Mesendoderm (in vitro differentiated cells): ENCODE data around the gene ALMS1.

ENCODE experiments used
- DNase-seq: peaks from one replicate; pipeline ENCODE4 v3.0.0; 2013
- H2AK5ac ChIP-seq: 2 replicates; pipeline ENCODE4 v1.6.1; 2013; ENCODE audit warnings: low read length, inconsistent platforms
- H2BK120ac ChIP-seq: 2 replicates; pipeline ENCODE4 v1.6.1; 2013; ENCODE audit warnings: low read depth, mild to moderate bottlenecking, low read length, moderate library complexity, mixed read lengths
- H2BK15ac ChIP-seq: replicated peaks from 2 replicates; pipeline ENCODE4 v1.6.1; 2013; ENCODE audit warnings: low read depth, mild to moderate bottlenecking, moderate library complexity
- H2BK5ac ChIP-seq: 2 replicates; pipeline ENCODE4 v1.6.1; 2013; ENCODE audit warnings: low read length, inconsistent platforms
- H3K18ac ChIP-seq: 2 replicates; pipeline ENCODE4 v1.6.1; 2013; ENCODE audit warnings: mild to moderate bottlenecking, low read length, mixed read lengths
- H3K23ac ChIP-seq: one replicate; pipeline ENCODE4 v1.6.1; 2013; ENCODE audit warnings: low read length
- H3K27ac ChIP-seq: 2 replicates; pipeline ENCODE4 v1.5.1; 2013; ENCODE audit warnings: low read depth, mild to moderate bottlenecking, inconsistent platforms, low read length, moderate library complexity
- H3K27me3 ChIP-seq: 2 replicates; pipeline ENCODE4 v1.6.1; 2013; ENCODE audit warnings: low read length, control low read depth, mild to moderate bottlenecking, inconsistent platforms; ENCODE audit not compliant: insufficient read depth, poor library complexity
- H3K36me3 ChIP-seq: 2 replicates; pipeline ENCODE4 v1.6.1; 2013; ENCODE audit warnings: low read length, inconsistent platforms; ENCODE audit not compliant: control insufficient read depth, insufficient read depth
- H3K4ac ChIP-seq: one replicate; pipeline ENCODE4 v1.6.1; 2013; ENCODE audit warnings: low read depth, mild to moderate bottlenecking, low read length, moderate library complexity
- H3K4me1 ChIP-seq: 2 replicates; pipeline ENCODE4 v1.6.1; 2013; ENCODE audit warnings: low read depth, low read length, inconsistent platforms; ENCODE audit not compliant: control insufficient read depth
- H3K4me2 ChIP-seq: 2 replicates; pipeline ENCODE4 v1.6.1; 2013; ENCODE audit warnings: low read length
- H3K4me3 ChIP-seq: 2 replicates; pipeline ENCODE4 v1.5.1; 2013; ENCODE audit warnings: mild to moderate bottlenecking, low read length
- H3K56ac ChIP-seq: one replicate; pipeline ENCODE4 v1.6.1; 2013; ENCODE audit warnings: low read length
- H3K79me1 ChIP-seq: 2 replicates; pipeline ENCODE4 v1.6.1; 2013; ENCODE audit warnings: low read length, inconsistent platforms
- H3K79me2 ChIP-seq: 2 replicates; pipeline ENCODE4 v1.6.1; 2013; ENCODE audit warnings: mild to moderate bottlenecking, low read length; ENCODE audit not compliant: control insufficient read depth, insufficient read depth
- H3K9ac ChIP-seq: 2 replicates; pipeline ENCODE4 v1.6.1; 2013; ENCODE audit warnings: low read length, inconsistent platforms
- H4K5ac ChIP-seq: one replicate; pipeline ENCODE4 v1.6.1; 2013; ENCODE audit warnings: low read length
- H4K8ac ChIP-seq: one replicate; pipeline ENCODE4 v1.6.1; 2013; ENCODE audit warnings: low read depth, mild to moderate bottlenecking, control low read depth, low read length, moderate library complexity
- WGBS: extraction: QIAGEN DNeasy Blood & Tissue Kit; methylation state at CpG from one replicate; pipeline ENCODE4 v1.1.7; 2013; ENCODE audit warnings: low lambda C conversion rate, missing lambda C conversion rate; ENCODE audit not compliant: insufficient coverage; ENCODE audit errors: extremely low coverage; 5-methylcytosine and 5-hydroxymethylcytosine counted together

The ALMS1 gene

DNA sequence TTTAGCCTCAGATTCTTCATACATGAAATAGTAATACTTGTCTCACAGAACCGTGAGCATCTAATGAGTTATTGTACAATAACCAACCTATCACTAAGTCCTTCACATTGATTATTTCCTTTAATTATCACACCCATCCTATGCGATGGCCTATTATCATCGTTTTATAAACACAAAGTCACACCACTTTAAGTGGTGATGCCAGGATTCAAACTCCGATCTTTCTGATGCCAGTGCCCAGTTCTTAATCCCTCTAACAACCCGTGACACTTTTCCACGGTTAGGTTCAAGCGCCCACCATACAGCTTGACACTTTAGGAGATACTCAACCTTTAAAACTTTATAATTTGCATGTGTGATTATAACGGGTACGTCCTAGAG lies 523 bp upstream of the ALMS1 start:
- peak overlapping the region; percentile 72 for H3K9ac ChIP-seq
- peaks cover 24% of the 10 kb centered on the region for H3K79me2 ChIP-seq
- peak overlapping the region; percentile 83 for H3K56ac ChIP-seq
- H3K36me3 ChIP-seq: no peaks in the 10 kb centered on the region
- H4K5ac ChIP-seq: no peak overlapping the region
- WGBS: no CpG with 5 or more reads among the region's 9 CpGs
- no peak overlapping the region for H2AK5ac ChIP-seq
- peak overlapping the region; percentile 67 for H4K8ac ChIP-seq
- H3K4me3 ChIP-seq: peak overlapping the region; percentile 47
- H3K27me3 ChIP-seq: peaks cover 2% of the 10 kb centered on the region
- no peak overlapping the region for H3K18ac ChIP-seq
- no peak overlapping the region for H2BK15ac ChIP-seq
- no peak overlapping the region for H2BK120ac ChIP-seq
- H2BK5ac ChIP-seq: no peak overlapping the region
- H3K79me1 ChIP-seq: peaks cover 6% of the 10 kb centered on the region
- no peak overlapping the region for H3K27ac ChIP-seq
- no peak for DNase-seq
- no peak overlapping the region for H3K23ac ChIP-seq
- peaks cover 4% of the 10 kb centered on the region for H3K4me1 ChIP-seq
- H3K4me2 ChIP-seq: peak overlapping the region; percentile 66
- no peak overlapping the region for H3K4ac ChIP-seq

DNA sequence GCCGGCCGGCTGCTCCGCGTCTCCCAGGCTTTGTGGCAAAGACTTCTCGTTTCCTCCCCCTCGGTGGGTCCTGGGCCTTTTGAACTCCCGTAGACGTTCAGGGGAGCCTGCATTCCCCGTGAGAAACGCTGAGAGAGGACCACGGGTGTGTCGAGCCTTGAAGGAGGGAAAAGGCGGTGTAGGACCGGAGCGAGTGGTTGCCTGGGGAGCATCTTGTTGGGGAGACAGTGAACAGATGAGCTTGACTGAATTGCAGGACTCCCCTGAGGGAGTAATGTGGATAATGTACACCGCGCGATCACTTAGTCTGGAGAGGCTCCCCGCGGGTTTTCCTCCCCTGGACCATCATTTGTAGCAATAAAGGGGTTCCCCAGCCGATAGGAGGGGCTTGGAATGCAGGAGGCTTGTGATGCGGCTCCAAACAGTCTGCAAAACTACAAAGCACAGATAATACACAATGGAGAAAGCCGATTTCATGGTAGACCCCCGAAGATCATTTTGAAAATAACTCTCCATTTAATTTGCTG lies 769 bp downstream of the ALMS1 start:
- peak overlapping the region; percentile 24 for H3K18ac ChIP-seq
- H3K79me1 ChIP-seq: peaks cover 6% of the 10 kb centered on the region
- peak overlapping the region; percentile 15 for H3K4me2 ChIP-seq
- H3K36me3 ChIP-seq: no peaks in the 10 kb centered on the region
- DNase-seq: no peak
- H2BK5ac ChIP-seq: no peak overlapping the region
- no peak overlapping the region for H3K23ac ChIP-seq
- peak overlapping the region; percentile 64 for H3K27ac ChIP-seq
- H3K27me3 ChIP-seq: peaks cover 2% of the 10 kb centered on the region
- H4K5ac ChIP-seq: no peak overlapping the region
- H2BK120ac ChIP-seq: no peak overlapping the region
- H3K9ac ChIP-seq: peak overlapping the region; percentile 76
- WGBS: no CpG with 5 or more reads among the region's 24 CpGs
- H3K56ac ChIP-seq: peak overlapping the region; percentile 86
- peaks cover 30% of the 10 kb centered on the region for H3K79me2 ChIP-seq
- H3K4me1 ChIP-seq: peaks cover 4% of the 10 kb centered on the region
- H3K4me3 ChIP-seq: peak overlapping the region; percentile 62
- no peak overlapping the region for H2BK15ac ChIP-seq
- no peak overlapping the region for H2AK5ac ChIP-seq
- H4K8ac ChIP-seq: no peak overlapping the region
- H3K4ac ChIP-seq: no peak overlapping the region

DNA sequence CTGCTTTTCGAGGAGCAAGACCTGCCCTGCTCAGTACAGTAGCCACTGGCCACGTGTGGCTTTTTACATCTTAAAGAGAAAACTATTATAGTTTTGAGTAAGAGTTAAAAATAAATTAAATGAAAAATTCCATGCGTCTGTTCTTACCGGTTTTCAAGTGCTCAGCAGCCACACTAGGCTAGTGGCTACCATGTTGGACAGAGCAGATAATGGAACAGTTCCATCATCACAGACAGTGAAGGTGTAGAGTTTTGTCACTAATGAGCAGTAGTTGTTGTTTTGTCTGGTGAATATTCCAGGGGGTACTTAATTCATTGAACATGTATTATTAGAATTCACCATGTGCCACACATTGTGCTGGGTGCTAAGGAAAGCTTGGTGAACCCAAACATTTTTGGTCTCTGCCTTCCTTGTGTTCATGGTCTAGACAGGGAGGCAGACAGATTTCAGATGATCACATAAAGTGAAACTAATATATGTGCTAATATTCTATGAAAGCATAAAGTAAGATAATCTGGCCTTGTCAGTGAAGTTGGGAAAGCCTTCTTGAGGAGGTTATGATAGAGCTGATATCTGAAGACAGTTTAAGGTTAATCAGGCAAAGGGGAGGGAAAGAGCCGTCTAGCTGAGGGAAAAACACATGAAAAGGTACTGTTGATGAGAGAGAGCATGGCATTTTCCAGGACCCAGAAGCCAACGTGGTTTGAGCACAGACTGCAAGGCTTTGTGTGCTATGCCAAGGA lies 1.4 kb downstream of the ALMS1 start:
- H3K56ac ChIP-seq: peak overlapping the region; percentile 86
- no peak for DNase-seq
- peaks cover 4% of the 10 kb centered on the region for H3K4me1 ChIP-seq

DNA sequence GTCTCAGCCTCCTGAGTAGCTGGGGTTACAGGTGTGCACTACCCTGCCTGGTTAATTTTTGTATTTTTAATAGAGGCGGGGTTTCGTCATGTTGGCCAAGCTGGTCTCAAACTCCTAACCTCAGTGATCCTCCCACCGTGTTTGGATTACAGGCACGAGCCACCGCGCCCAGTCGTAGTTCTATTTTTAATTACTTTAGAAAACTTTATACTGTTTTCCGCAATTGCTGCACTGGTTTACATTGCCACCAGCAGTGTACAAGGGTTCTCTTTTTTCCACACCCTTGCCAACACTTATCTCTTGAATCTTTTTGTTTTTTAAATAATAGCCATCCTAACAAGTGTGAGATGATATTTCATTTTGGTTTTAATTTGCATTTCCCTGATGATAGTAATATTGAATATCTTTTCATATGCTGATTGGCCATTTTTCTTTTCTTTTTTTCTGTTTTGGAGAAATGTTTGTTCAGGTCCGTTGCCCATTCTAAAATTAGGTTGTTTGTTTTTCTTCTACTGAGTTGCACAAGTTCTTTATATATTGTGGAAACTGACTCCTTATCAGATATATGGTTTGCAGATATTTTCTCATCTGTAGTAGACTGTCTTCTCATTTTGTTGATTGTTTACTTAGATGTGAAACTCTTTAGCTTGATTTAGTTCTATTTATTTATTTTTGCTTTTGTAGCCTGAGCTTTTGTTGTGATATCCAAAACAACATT lies 16.9 kb downstream of the ALMS1 start:
- no peak overlapping the region for H2BK5ac ChIP-seq
- H2AK5ac ChIP-seq: no peak overlapping the region
- H2BK15ac ChIP-seq: no peak overlapping the region
- no peak overlapping the region for H3K18ac ChIP-seq
- no peak overlapping the region for H3K4me3 ChIP-seq
- no peak overlapping the region for H2BK120ac ChIP-seq
- no peak overlapping the region for H3K23ac ChIP-seq
- H3K27me3 ChIP-seq: no peaks in the 10 kb centered on the region
- DNase-seq: no peak
- H4K5ac ChIP-seq: no peak overlapping the region
- no peak overlapping the region for H3K27ac ChIP-seq
- no peak overlapping the region for H4K8ac ChIP-seq
- H3K56ac ChIP-seq: no peak overlapping the region
- no peak overlapping the region for H3K4me2 ChIP-seq
- WGBS: no CpG with 5 or more reads among the region's 9 CpGs
- H3K4ac ChIP-seq: no peak overlapping the region
- no peaks in the 10 kb centered on the region for H3K36me3 ChIP-seq
- H3K4me1 ChIP-seq: no peaks in the 10 kb centered on the region
- H3K79me2 ChIP-seq: peaks cover 4% of the 10 kb centered on the region
- peaks cover 12% of the 10 kb centered on the region for H3K79me1 ChIP-seq
- no peak overlapping the region for H3K9ac ChIP-seq

More for the DNA sequence above, 1.4 kb downstream of the ALMS1 start:
- Histone ChIP-seq H3K27me3 (peaks cover under 1% of the 10 kb centered on the region), H3K36me3 (no peaks in the 10 kb centered on the region), H4K8ac (no peak overlapping the region), H3K4me3 (peak overlapping the region; percentile 62), H2BK5ac (no peak overlapping the region), H3K79me2 (peaks cover 30% of the 10 kb centered on the region), H4K5ac (no peak overlapping the region), H3K27ac (no peak overlapping the region), H2BK15ac (no peak overlapping the region), H3K4me2 (peak overlapping the region; percentile 15), H3K9ac (peak overlapping the region; percentile 76), H2AK5ac (no peak overlapping the region), H3K79me1 (peaks cover 6% of the 10 kb centered on the region), H2BK120ac (no peak overlapping the region), H3K18ac (no peak overlapping the region), H3K4ac (no peak overlapping the region), H3K23ac (no peak overlapping the region)
- no CpG with 5 or more reads among the region's 6 CpGs for WGBS

DNA sequence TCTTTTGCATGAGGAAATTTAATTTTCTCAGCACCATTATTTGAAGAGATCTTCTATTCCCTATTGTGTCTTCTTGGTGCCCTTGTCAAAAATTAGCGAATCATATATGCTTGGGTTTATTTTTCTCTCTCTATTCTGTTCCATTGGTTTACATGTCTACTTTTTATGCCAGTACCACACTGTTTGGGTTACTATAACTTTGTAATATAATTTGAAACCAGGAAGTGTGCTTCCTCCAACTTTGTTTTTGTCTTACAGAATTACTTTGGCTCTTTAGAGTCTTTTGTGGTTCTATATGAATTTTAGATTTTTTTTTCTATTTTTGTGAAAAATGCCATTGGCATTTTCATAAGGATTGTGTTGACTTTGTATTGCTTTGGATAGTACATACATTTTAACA lies 17.6 kb downstream of the ALMS1 start:
- H4K8ac ChIP-seq: no peak overlapping the region
- H3K56ac ChIP-seq: no peak overlapping the region
- no peak overlapping the region for H3K27ac ChIP-seq
- H3K79me1 ChIP-seq: peaks cover 13% of the 10 kb centered on the region
- no peak overlapping the region for H3K4me2 ChIP-seq
- H3K9ac ChIP-seq: no peak overlapping the region
- H3K79me2 ChIP-seq: peaks cover 4% of the 10 kb centered on the region
- H2BK15ac ChIP-seq: no peak overlapping the region
- H3K18ac ChIP-seq: no peak overlapping the region
- H3K23ac ChIP-seq: no peak overlapping the region
- no peak for DNase-seq
- no peak overlapping the region for H3K4me3 ChIP-seq
- H2BK5ac ChIP-seq: no peak overlapping the region
- H3K4ac ChIP-seq: no peak overlapping the region
- H2BK120ac ChIP-seq: no peak overlapping the region
- no peaks in the 10 kb centered on the region for H3K4me1 ChIP-seq
- no CpG with 5 or more reads among the region's 1 CpG for WGBS
- H3K27me3 ChIP-seq: no peaks in the 10 kb centered on the region
- H3K36me3 ChIP-seq: no peaks in the 10 kb centered on the region
- H2AK5ac ChIP-seq: no peak overlapping the region
- H4K5ac ChIP-seq: no peak overlapping the region
